Measurements from ENCODE around the gene SLC25A11.

- TF ChIP-seq GATA3 (IDR thresholded peaks at IDR 0.05; ENCODE audit: low read depth, low read length) (no peak), GATA2 (IDR thresholded peaks at IDR 0.05; ENCODE audit: low read depth, low read length) (no peak)
Observed at GRCh38 chr17:4932756-4933155, 7.1 kb downstream of the SLC25A11 start.
